ENCODE measurements around the gene MMP25.

DNA sequence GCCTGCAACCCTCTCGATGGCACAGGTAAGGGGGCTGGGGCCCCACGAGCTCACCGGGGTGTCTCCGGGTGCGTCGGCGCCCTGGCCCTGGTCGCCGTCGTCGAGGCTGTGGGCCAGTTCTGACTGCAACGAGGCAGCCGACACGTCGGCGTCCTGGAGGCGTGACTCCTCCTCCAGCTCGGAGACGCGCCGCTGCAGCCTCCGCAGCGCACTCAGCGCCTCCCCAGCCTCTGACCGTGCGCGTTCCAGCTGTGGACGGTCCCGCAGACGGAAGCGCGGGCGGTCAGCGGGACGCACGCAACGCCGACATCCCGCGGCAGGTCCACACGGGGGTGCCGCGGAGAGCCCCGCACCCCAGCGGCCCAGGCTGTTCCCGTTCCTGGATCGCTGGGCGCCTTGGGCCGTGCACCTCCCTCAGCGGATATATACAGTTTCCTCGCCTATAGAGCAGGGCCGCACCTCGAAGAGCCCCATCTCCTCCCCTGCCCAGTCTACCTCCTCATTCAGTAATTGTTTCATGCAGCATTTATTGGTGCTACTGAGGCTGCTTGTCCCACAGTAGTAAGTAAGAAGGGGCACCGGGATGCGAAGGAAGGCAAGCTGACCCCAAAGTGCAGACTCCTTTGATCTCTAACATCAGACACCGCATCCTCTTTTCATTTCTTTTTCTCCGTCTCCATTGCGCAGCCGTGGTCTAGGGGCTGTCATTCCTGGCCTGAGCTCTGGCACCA lies 16.7 kb upstream of the MMP25 start:
- TF ChIP-seq, protein P1, sequence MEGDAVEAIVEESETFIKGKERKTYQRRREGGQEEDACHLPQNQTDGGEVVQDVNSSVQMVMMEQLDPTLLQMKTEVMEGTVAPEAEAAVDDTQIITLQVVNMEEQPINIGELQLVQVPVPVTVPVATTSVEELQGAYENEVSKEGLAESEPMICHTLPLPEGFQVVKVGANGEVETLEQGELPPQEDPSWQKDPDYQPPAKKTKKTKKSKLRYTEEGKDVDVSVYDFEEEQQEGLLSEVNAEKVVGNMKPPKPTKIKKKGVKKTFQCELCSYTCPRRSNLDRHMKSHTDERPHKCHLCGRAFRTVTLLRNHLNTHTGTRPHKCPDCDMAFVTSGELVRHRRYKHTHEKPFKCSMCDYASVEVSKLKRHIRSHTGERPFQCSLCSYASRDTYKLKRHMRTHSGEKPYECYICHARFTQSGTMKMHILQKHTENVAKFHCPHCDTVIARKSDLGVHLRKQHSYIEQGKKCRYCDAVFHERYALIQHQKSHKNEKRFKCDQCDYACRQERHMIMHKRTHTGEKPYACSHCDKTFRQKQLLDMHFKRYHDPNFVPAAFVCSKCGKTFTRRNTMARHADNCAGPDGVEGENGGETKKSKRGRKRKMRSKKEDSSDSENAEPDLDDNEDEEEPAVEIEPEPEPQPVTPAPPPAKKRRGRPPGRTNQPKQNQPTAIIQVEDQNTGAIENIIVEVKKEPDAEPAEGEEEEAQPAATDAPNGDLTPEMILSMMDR (conservative IDR thresholded peaks at IDR 0.05; ENCODE audit: low read length): no peak
- TF ChIP-seq EZH2phosphoT487 (IDR thresholded peaks at IDR 0.05; ENCODE audit: borderline replicate concordance, low read depth, low read length): no peak

All from OCI-LY7 (cell line).